ENCODE measurements around the gene C18orf63. TPM values are rescaled to one million over a fixed set of nuclear protein-coding genes. Genes with fewer than 3 reads are reported as not detected.

Gene C18orf63
- total RNA-seq, 1 experiment from 2014 or later = not detected

DNA sequence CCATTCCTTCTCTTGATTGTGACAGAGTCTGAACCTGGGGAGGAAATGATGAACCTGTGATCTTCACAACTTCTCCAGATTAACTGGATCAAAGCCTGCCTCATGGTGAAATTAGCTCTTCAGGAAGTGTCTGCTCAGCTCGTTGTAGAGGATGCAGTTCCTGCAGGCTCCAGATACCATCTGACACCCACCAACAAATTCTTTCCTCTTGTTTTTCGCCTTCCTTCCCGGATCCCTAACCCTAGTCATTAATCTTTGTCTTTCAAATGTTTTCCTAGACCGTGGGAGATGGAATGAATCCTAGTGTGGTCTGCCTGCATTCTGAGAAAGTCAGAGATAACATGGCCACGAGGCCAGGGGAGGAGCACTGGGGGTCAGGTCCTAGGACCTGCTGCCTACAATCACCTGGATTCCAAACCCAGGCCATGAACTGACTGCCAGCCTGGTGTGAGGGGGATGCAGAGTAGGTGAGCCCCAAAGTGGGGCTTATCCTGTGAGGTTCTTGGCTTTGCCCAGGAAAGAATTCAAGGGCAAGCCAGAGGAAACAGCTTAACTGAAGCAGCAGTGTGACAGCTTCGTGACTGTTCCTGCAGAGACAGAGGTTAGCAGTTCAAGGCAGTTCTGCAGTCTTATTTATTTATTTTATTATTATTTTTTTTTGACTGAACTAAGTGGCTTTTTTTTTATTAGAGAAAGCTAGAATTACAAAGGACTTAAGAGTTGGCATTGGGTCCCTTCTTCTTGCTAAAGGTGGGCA, 73.7 kb downstream of the C18orf63 start:
- Histone ChIP-seq H3K79me2 (ENCODE audit: low read length) (no peaks in the 10 kb centered on the region), H3K9me3 (ENCODE audit: low read length) (no peaks in the 10 kb centered on the region), H3K9ac (ENCODE audit: low read length) (no peak overlapping the region), H3K4me3 (ENCODE audit: low read length) (no peak overlapping the region), H3K36me3 (ENCODE audit: low read depth, low read length) (no peaks in the 10 kb centered on the region), H4K20me1 (ENCODE audit: low read length) (no peaks in the 10 kb centered on the region), H3K9me2 (replicated peaks; ENCODE audit: low read length) (no peaks in the 10 kb centered on the region), H3F3A (ENCODE audit: low read length, unreplicated experiment) (no peaks in the 10 kb centered on the region), H3K4me2 (ENCODE audit: low read length) (no peak overlapping the region), H3K27ac (ENCODE audit: low read length) (no peak overlapping the region), H2AFZ (ENCODE audit: low read length) (no peak overlapping the region), H3K27me3 (ENCODE audit: low read length) (peaks cover 93% of the 10 kb centered on the region), H3K4me1 (ENCODE audit: insufficient read depth, low read length) (no peaks in the 10 kb centered on the region)
- BruUV-seq (replicated peaks) = no TSS peak
- ATAC-seq (no peak), DNase-seq (no peak)
- TF ChIP-seq, protein P1, sequence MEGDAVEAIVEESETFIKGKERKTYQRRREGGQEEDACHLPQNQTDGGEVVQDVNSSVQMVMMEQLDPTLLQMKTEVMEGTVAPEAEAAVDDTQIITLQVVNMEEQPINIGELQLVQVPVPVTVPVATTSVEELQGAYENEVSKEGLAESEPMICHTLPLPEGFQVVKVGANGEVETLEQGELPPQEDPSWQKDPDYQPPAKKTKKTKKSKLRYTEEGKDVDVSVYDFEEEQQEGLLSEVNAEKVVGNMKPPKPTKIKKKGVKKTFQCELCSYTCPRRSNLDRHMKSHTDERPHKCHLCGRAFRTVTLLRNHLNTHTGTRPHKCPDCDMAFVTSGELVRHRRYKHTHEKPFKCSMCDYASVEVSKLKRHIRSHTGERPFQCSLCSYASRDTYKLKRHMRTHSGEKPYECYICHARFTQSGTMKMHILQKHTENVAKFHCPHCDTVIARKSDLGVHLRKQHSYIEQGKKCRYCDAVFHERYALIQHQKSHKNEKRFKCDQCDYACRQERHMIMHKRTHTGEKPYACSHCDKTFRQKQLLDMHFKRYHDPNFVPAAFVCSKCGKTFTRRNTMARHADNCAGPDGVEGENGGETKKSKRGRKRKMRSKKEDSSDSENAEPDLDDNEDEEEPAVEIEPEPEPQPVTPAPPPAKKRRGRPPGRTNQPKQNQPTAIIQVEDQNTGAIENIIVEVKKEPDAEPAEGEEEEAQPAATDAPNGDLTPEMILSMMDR (conservative IDR thresholded peaks at IDR 0.05; ENCODE audit: low read depth, low read length) = no peak
- no peak for TF ChIP-seq EZH2 (IDR thresholded peaks at IDR 0.05; ENCODE audit: low read length, unreplicated experiment)
- TF ChIP-seq EZH2phosphoT487 (IDR thresholded peaks at IDR 0.05; ENCODE audit: borderline replicate concordance, low read length) = no peak
- ChIA-PET POLR2A (ENCODE audit: unreplicated experiment) (no interaction called here), CTCF (no interaction called here)
- intact Hi-C loops (cut with micrococcal nuclease) = no loop called here

DNA sequence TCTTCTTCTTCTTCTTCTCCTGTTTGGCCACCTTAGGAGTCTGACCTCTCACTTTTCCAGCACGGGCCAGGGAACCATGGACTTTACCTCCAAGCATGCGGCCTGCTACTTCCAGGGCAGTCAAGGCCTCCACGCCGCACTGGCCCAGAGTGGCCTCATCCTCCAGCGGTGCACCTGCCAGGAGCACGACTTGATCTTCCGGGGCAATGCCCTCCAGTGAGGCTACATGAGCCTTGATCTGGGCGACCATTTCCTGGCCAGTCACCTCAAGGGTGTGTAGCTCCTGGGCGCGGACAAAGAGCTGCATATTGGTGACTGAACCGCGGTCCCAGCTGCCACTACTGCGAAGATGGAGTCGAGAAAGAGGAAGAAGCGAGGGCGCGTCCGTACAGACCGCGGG, 74.4 kb downstream of the C18orf63 start:
- H3K4me3 ChIP-seq (ENCODE audit: low read length) = no peak overlapping the region
- ATAC-seq (no peak), DNase-seq (no peak)
- CTCF ChIA-PET = no interaction called here
- no peaks in the 10 kb centered on the region for H3K9me2 ChIP-seq (replicated peaks; ENCODE audit: low read length)
- POLR2A ChIA-PET (ENCODE audit: unreplicated experiment) = no interaction called here
- no peaks in the 10 kb centered on the region for H3K36me3 ChIP-seq (ENCODE audit: low read depth, low read length)
- no peak overlapping the region for H3K9ac ChIP-seq (ENCODE audit: low read length)
- no TSS peak for BruUV-seq (replicated peaks)
- H3K27me3 ChIP-seq (ENCODE audit: low read length) = peaks cover 93% of the 10 kb centered on the region
- intact Hi-C loops (cut with micrococcal nuclease) = no loop called here
- no peaks in the 10 kb centered on the region for H3F3A ChIP-seq (ENCODE audit: low read length, unreplicated experiment)
- H3K27ac ChIP-seq (ENCODE audit: low read length) = no peak overlapping the region
- no peak overlapping the region for H3K4me2 ChIP-seq (ENCODE audit: low read length)
- H2AFZ ChIP-seq (ENCODE audit: low read length) = no peak overlapping the region
- TF ChIP-seq, protein P1 (conservative IDR thresholded peaks at IDR 0.05; ENCODE audit: low read depth, low read length) = no peak
- TF ChIP-seq EZH2phosphoT487 (IDR thresholded peaks at IDR 0.05; ENCODE audit: borderline replicate concordance, low read length) (no peak), EZH2 (IDR thresholded peaks at IDR 0.05; ENCODE audit: low read length, unreplicated experiment) (no peak)
- no peaks in the 10 kb centered on the region for H4K20me1 ChIP-seq (ENCODE audit: low read length)
- no peaks in the 10 kb centered on the region for H3K9me3 ChIP-seq (ENCODE audit: low read length)
- no peaks in the 10 kb centered on the region for H3K79me2 ChIP-seq (ENCODE audit: low read length)
- H3K4me1 ChIP-seq (ENCODE audit: insufficient read depth, low read length) = no peaks in the 10 kb centered on the region

DNA sequence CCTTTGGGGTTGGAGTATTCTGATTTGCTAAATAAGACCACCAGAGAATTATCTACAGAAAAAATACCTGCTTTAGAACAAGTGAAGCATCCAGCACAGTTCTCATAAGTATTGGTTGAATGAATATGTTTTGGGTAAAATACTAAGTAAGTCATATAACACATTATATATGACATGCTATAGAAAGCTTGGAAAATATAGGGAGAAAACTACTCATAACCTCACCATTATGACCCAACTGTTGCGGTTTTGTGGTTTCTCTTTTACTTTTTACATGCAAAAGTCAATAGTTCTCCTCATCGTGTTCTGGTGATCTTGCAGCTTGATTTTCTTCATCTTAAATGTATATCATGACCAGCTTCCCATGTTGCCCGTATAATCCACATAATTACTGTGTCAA, 75.3 kb downstream of the C18orf63 start:
- intact Hi-C loops (cut with micrococcal nuclease) = no loop called here
- H3K9me2 ChIP-seq (replicated peaks; ENCODE audit: low read length) = no peaks in the 10 kb centered on the region
- H2AFZ ChIP-seq (ENCODE audit: low read length) = no peak overlapping the region
- H3K27me3 ChIP-seq (ENCODE audit: low read length) = peaks cover 96% of the 10 kb centered on the region
- H4K20me1 ChIP-seq (ENCODE audit: low read length) = no peaks in the 10 kb centered on the region
- no peaks in the 10 kb centered on the region for H3K36me3 ChIP-seq (ENCODE audit: low read depth, low read length)
- no peaks in the 10 kb centered on the region for H3K9me3 ChIP-seq (ENCODE audit: low read length)
- BruUV-seq (replicated peaks) = no TSS peak
- no peaks in the 10 kb centered on the region for H3F3A ChIP-seq (ENCODE audit: low read length, unreplicated experiment)
- CTCF ChIA-PET = no interaction called here
- H3K79me2 ChIP-seq (ENCODE audit: low read length) = no peaks in the 10 kb centered on the region
- ATAC-seq (no peak), DNase-seq (no peak)
- no peak overlapping the region for H3K4me2 ChIP-seq (ENCODE audit: low read length)
- POLR2A ChIA-PET (ENCODE audit: unreplicated experiment) = no interaction called here
- H3K4me1 ChIP-seq (ENCODE audit: insufficient read depth, low read length) = no peaks in the 10 kb centered on the region
- no peak overlapping the region for H3K9ac ChIP-seq (ENCODE audit: low read length)
- TF ChIP-seq EZH2phosphoT487 (IDR thresholded peaks at IDR 0.05; ENCODE audit: borderline replicate concordance, low read length) (no peak), EZH2 (IDR thresholded peaks at IDR 0.05; ENCODE audit: low read length, unreplicated experiment) (no peak)
- TF ChIP-seq, protein P1 (conservative IDR thresholded peaks at IDR 0.05; ENCODE audit: low read depth, low read length) = no peak
- no peak overlapping the region for H3K4me3 ChIP-seq (ENCODE audit: low read length)
- no peak overlapping the region for H3K27ac ChIP-seq (ENCODE audit: low read length)

Data from PC-3 (cell line).